Measurements from ENCODE around the gene NYAP2. TPM values are rescaled to one million over a fixed set of nuclear protein-coding genes. Genes with fewer than 3 reads are reported as not detected.

Gene NYAP2
- total and polyA plus RNA-seq, 2 of the 4 experiments (the other 2 are of a cell fraction), result not detected

- DNase-seq (no peak), ATAC-seq (ENCODE audit: low read depth) (no peak)
- no peaks in the 10 kb centered on the region for H3K9me1 ChIP-seq (ENCODE audit: insufficient read depth, low read length)
- no peak overlapping the region for H4K5ac ChIP-seq (ENCODE audit: low read depth, low read length)
- no peak overlapping the region for H2BK5ac ChIP-seq (ENCODE audit: low read depth, low read length, poor library complexity, severe bottlenecking)
- H4K8ac ChIP-seq (ENCODE audit: low read depth in 2 of 2, low read length in 2 of 2), result no peak overlapping the region
- H3K27me3 ChIP-seq (ENCODE audit: control insufficient read depth, insufficient read depth, low read length), result no peaks in the 10 kb centered on the region
- no TSS peak for BruUV-seq (replicated peaks)
- no peak overlapping the region for H2BK15ac ChIP-seq (ENCODE audit: low read depth, low read length)
- CTCF ChIA-PET, result no interaction called here
- H2AFZ ChIP-seq (replicated peaks; ENCODE audit: low read length, poor library complexity), result no peak overlapping the region
- no peak overlapping the region for H3K4ac ChIP-seq (ENCODE audit: low read depth, low read length)
- H3K4me3 ChIP-seq (ENCODE audit: insufficient read depth, low read depth, low read length), result no peak overlapping the region
- no peak overlapping the region for H3K23ac ChIP-seq (ENCODE audit: low read depth, low read length)
- POLR2A ChIA-PET (ENCODE audit: unreplicated experiment), result no interaction called here
- no peaks in the 10 kb centered on the region for H3K36me3 ChIP-seq (ENCODE audit: control insufficient read depth, insufficient read depth, low read length)
- H3K27ac ChIP-seq (ENCODE audit: insufficient read depth, low read length), result no peak overlapping the region
- in situ Hi-C loops (cut with MboI; ENCODE audit: low sequenced_read_pairs) (no loop called here), intact Hi-C loops (cut with micrococcal nuclease) (no loop called here), dilution Hi-C loops (cut with HindIII; ENCODE audit: low sequenced_read_pairs, unreplicated experiment) (no loop called here)
- H3K9ac ChIP-seq (ENCODE audit: low read depth, low read length), result no peak overlapping the region
- no peak overlapping the region for H2BK20ac ChIP-seq (ENCODE audit: low read depth, low read length)
- no peaks in the 10 kb centered on the region for H4K20me1 ChIP-seq (ENCODE audit: insufficient read depth, low read length)
- no peak overlapping the region for H2AK5ac ChIP-seq (ENCODE audit: low read depth, low read length)
- H2BK120ac ChIP-seq (ENCODE audit: low read depth, low read length), result no peak overlapping the region
- H3K4me1 ChIP-seq (ENCODE audit: control insufficient read depth, insufficient read depth, low read length), result no peaks in the 10 kb centered on the region
- no peak overlapping the region for H2AK9ac ChIP-seq (replicated peaks; ENCODE audit: low read depth, low read length, poor library complexity)
- H3K9me3 ChIP-seq (ENCODE audit: control insufficient read depth, insufficient read depth, low read length), result no peaks in the 10 kb centered on the region
- H3K4me2 ChIP-seq (ENCODE audit: low read depth, low read length), result no peak overlapping the region
- H4K91ac ChIP-seq (ENCODE audit: insufficient read depth, low read depth, low read length), result no peak overlapping the region
- no peak overlapping the region for H3K18ac ChIP-seq (ENCODE audit: low read depth, low read length)
- no peaks in the 10 kb centered on the region for H3K79me1 ChIP-seq (ENCODE audit: low read depth in 1 of 2, low read length in 2 of 2)
- H3K14ac ChIP-seq (replicated peaks; ENCODE audit: low read depth, low read length), result no peak overlapping the region
- TF ChIP-seq CEBPB (IDR thresholded peaks at IDR 0.05; ENCODE audit: low read depth, low read length) (no peak), ELK1 (IDR thresholded peaks at IDR 0.05; ENCODE audit: borderline replicate concordance, low read depth, low read length) (no peak), RCOR1 (IDR thresholded peaks at IDR 0.05; ENCODE audit: insufficient replicate concordance, low read length) (no peak), FOS (IDR thresholded peaks at IDR 0.05; ENCODE audit: low read depth, low read length) (no peak), NFE2L2 (IDR thresholded peaks at IDR 0.05; ENCODE audit: low read depth, low read length) (no peak), RAD21 (IDR thresholded peaks at IDR 0.05; ENCODE audit: low read length) (no peak), RFX5 (IDR thresholded peaks at IDR 0.05; ENCODE audit: low read depth, low read length) (no peak), BHLHE40 (IDR thresholded peaks at IDR 0.05; ENCODE audit: low read depth, low read length) (no peak), POLR2A (IDR thresholded peaks at IDR 0.05; ENCODE audit: low read depth, low read length) (no peak), CTCF (conservative IDR thresholded peaks at IDR 0.05; ENCODE audit: low read depth, low read length) (no peak), USF2 (IDR thresholded peaks at IDR 0.05; ENCODE audit: low read depth, low read length) (no peak), CHD1 (IDR thresholded peaks at IDR 0.05; ENCODE audit: low read depth, low read length) (no peak), MXI1 (IDR thresholded peaks at IDR 0.05; ENCODE audit: borderline replicate concordance, low read depth, low read length) (no peak)
- no peak overlapping the region for H3K56ac ChIP-seq (ENCODE audit: extremely low read depth, insufficient read depth, low read length)
These were observed 63.4 kb downstream of the NYAP2 start for GRCh38 chr2:225462945-225463344.
